ENCODE data around the gene THOC6.

GRCh38 chr16:3009568-3010390 is 14.1 kb upstream of the THOC6 start:
- TF ChIP-seq CTCF (IDR thresholded peaks at IDR 0.05) (no peak), POLR2A (IDR thresholded peaks at IDR 0.05) (no peak)
